ENCODE results near the gene EML1. TPM values are rescaled to one million over a fixed set of nuclear protein-coding genes. Genes with fewer than 3 reads are reported as not detected.
A peak's percentile ranks its signal among the peaks of the same experiment; 100 is the strongest.

The EML1 gene
- polyA plus RNA-seq, 1 donor from 2014 or later = 21.7 TPM

GRCh38 chr14:99873653-99874052 is 80.4 kb downstream of the EML1 start:
- no peaks in the 10 kb centered on the region for H3F3A ChIP-seq (ENCODE audit: insufficient read depth, low read length, poor library complexity, severe bottlenecking)
- H3K9me2 ChIP-seq (ENCODE audit: insufficient read depth, low read length) = no peaks in the 10 kb centered on the region

GRCh38 chr14:99874306-99874705 is 81.1 kb downstream of the EML1 start:
- Histone ChIP-seq H3K9me2 (ENCODE audit: insufficient read depth, low read length) (no peaks in the 10 kb centered on the region), H3F3A (ENCODE audit: insufficient read depth, low read length, poor library complexity, severe bottlenecking) (no peaks in the 10 kb centered on the region), H3K9me3 (ENCODE audit: low read length) (no peaks in the 10 kb centered on the region), H3K27me3 (ENCODE audit: insufficient read depth, low read depth, low read length) (no peaks in the 10 kb centered on the region), H3K79me2 (replicated peaks; ENCODE audit: insufficient read depth, low read length) (no peaks in the 10 kb centered on the region), H2AFZ (ENCODE audit: low read depth, low read length) (no peak overlapping the region), H3K27ac (ENCODE audit: low read length) (no peak overlapping the region), H3K4me2 (ENCODE audit: low read length) (no peak overlapping the region), H3K36me3 (ENCODE audit: insufficient read depth, low read length) (no peaks in the 10 kb centered on the region), H4K20me1 (ENCODE audit: insufficient read depth) (no peaks in the 10 kb centered on the region), H3K4me3 (ENCODE audit: low read length) (no peak overlapping the region), H3K9ac (ENCODE audit: low read length) (no peak overlapping the region)
- TF ChIP-seq SMC3 (conservative IDR thresholded peaks at IDR 0.05; ENCODE audit: poor library complexity) = no peak
- TF ChIP-seq POLR2AphosphoS5 (IDR thresholded peaks at IDR 0.05) = peak; percentile 17

More at GRCh38 chr14:99873653-99874052, 80.4 kb downstream of the EML1 start:
- H3K9me3 ChIP-seq (ENCODE audit: low read length) = no peaks in the 10 kb centered on the region
- H3K36me3 ChIP-seq (ENCODE audit: insufficient read depth, low read length) = no peaks in the 10 kb centered on the region
- no peaks in the 10 kb centered on the region for H3K27me3 ChIP-seq (ENCODE audit: insufficient read depth, low read depth, low read length)
- no peak overlapping the region for H3K4me3 ChIP-seq (ENCODE audit: low read length)
- no peak overlapping the region for H3K4me2 ChIP-seq (ENCODE audit: low read length)
- TF ChIP-seq TAF1 (IDR thresholded peaks at IDR 0.05; ENCODE audit: low read depth) (no peak), EZH2 (IDR thresholded peaks at IDR 0.05; ENCODE audit: borderline replicate concordance, insufficient read depth, low read length, poor library complexity, severe bottlenecking) (no peak), RAD21 (conservative IDR thresholded peaks at IDR 0.05) (no peak), SMC3 (conservative IDR thresholded peaks at IDR 0.05; ENCODE audit: poor library complexity) (no peak), EP300 (conservative IDR thresholded peaks at IDR 0.05; ENCODE audit: poor library complexity, severe bottlenecking) (no peak), REST (IDR thresholded peaks at IDR 0.05; ENCODE audit: borderline replicate concordance) (no peak), MXI1 (conservative IDR thresholded peaks at IDR 0.05; ENCODE audit: poor library complexity, severe bottlenecking) (no peak), POLR2AphosphoS5 (IDR thresholded peaks at IDR 0.05) (no peak), CTCF (IDR thresholded peaks at IDR 0.05; ENCODE audit: poor library complexity, severe bottlenecking) (no peak)
- H2AFZ ChIP-seq (ENCODE audit: low read depth, low read length) = no peak overlapping the region
- H3K79me2 ChIP-seq (replicated peaks; ENCODE audit: insufficient read depth, low read length) = no peaks in the 10 kb centered on the region
- H4K20me1 ChIP-seq (ENCODE audit: insufficient read depth) = no peaks in the 10 kb centered on the region
- no peak overlapping the region for H3K27ac ChIP-seq (ENCODE audit: low read length)
- no peak overlapping the region for H3K9ac ChIP-seq (ENCODE audit: low read length)

- Histone ChIP-seq H3K9me2 (ENCODE audit: insufficient read depth, low read length) (no peaks in the 10 kb centered on the region), H3K4me3 (ENCODE audit: low read length) (no peak overlapping the region), H3K36me3 (ENCODE audit: insufficient read depth, low read length) (no peaks in the 10 kb centered on the region), H2AFZ (ENCODE audit: low read depth, low read length) (no peak overlapping the region), H3K79me2 (replicated peaks; ENCODE audit: insufficient read depth, low read length) (no peaks in the 10 kb centered on the region), H3K9me3 (ENCODE audit: low read length) (no peaks in the 10 kb centered on the region), H3K4me2 (ENCODE audit: low read length) (no peak overlapping the region), H3F3A (ENCODE audit: insufficient read depth, low read length, poor library complexity, severe bottlenecking) (no peaks in the 10 kb centered on the region), H3K27me3 (ENCODE audit: insufficient read depth, low read depth, low read length) (no peaks in the 10 kb centered on the region), H4K20me1 (ENCODE audit: insufficient read depth) (no peaks in the 10 kb centered on the region), H3K27ac (ENCODE audit: low read length) (no peak overlapping the region), H3K9ac (ENCODE audit: low read length) (no peak overlapping the region)
- no peak for TF ChIP-seq CTCF (IDR thresholded peaks at IDR 0.05; ENCODE audit: poor library complexity, severe bottlenecking)
- no peak for TF ChIP-seq EP300 (conservative IDR thresholded peaks at IDR 0.05; ENCODE audit: poor library complexity, severe bottlenecking)
- TF ChIP-seq TAF1 (IDR thresholded peaks at IDR 0.05; ENCODE audit: low read depth) = no peak
- no peak for TF ChIP-seq SMC3 (conservative IDR thresholded peaks at IDR 0.05; ENCODE audit: poor library complexity)
- no peak for TF ChIP-seq EZH2 (IDR thresholded peaks at IDR 0.05; ENCODE audit: borderline replicate concordance, insufficient read depth, low read length, poor library complexity, severe bottlenecking)
- TF ChIP-seq RAD21 (conservative IDR thresholded peaks at IDR 0.05) = no peak
- no peak for TF ChIP-seq MXI1 (conservative IDR thresholded peaks at IDR 0.05; ENCODE audit: poor library complexity, severe bottlenecking)
- no peak for TF ChIP-seq POLR2AphosphoS5 (IDR thresholded peaks at IDR 0.05)
- TF ChIP-seq REST (IDR thresholded peaks at IDR 0.05; ENCODE audit: borderline replicate concordance) = no peak
Observed at GRCh38 chr14:99875421-99875820, 82.2 kb downstream of the EML1 start.

Data from neural cell (in vitro differentiated cells).